Stimulated activated CD4-positive, alpha-beta T cell treated with anti-CD3 and anti-CD28 coated beads, Interleukin-1b, Interleukin-23, amount 100 ng/mL, for 48 hours (primary cell): ENCODE data around the gene NR1H2.
"Not testable (repeated sequence)": the region's sequence is repeated elsewhere in the genome, so short reads cannot be mapped to it uniquely, and the experiment has no call there.

Experiments
- DNase-seq: peaks from one replicate; pipeline ENCODE4 v3.0.0-alpha.2; 2020

NR1H2 gene

DNA sequence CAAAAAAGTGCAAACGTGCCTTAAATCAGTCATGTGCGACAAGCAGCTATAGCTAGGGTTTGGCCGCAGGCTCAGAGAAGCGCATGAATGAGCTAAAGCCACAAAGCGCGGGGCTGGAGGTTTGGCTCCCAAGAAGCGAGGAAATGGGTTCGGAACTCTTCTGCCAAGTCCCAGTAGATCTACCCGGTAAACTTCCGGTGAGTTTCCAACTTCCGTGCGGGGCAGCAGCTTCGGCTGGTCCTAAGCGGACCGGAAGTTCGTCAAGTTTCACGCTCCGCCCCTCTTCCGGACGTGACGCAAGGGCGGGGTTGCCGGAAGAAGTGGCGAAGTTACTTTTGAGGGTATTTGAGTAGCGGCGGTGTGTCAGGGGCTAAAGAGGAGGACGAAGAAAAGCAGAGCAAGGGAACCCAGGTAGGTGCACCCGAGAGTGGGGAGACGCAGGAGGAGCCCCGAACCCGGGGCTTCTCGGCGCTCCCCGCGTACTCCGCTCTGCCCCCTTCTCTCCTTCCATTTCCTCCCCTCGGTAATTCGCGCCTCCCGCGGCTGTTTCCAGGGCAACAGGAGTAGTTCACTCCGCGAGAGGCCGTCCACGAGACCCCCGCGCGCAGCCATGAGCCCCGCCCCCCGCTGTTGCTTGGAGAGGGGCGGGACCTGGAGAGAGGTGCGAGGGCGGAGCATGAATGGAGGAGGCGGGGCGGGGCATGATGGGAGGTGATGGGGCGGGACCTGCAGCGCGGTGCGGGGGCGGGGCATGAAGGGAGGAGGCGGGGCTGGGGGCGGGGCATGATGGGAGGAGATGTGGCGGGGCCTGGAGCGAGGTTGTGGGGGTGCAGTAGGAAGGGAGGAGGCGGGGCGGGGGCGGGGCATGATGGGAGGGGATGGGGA lies at the start of gene NR1H2:
Gene NR1H2, plus strand, starts transcription at position 292 of the 885 bp plus-strand sequence. CDS start 1,149 bp downstream, outside the sequence.
- peak; percentile 95 for DNase-seq

DNA sequence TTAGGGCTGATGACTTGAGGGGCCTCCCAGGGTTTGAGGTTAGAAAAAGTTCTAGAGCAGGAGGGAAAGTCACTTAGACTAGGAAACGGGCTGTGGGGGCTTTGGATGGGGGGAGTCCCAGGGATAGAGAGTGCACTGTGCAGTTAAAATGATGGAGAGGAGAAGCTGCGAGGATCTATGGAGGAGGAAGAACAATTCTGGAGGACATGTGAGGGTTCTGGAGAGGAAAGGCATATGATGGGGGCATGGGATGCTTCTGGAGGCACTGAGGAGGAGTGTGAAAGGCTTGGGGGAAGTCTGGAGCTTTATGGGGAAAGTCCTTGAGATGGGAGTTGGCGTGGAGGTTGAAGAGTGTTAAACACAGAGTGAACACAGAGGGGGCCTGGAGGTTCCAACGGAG lies 49.2 kb upstream of the NR1H2 start:
- DNase-seq, result no peak

DNA sequence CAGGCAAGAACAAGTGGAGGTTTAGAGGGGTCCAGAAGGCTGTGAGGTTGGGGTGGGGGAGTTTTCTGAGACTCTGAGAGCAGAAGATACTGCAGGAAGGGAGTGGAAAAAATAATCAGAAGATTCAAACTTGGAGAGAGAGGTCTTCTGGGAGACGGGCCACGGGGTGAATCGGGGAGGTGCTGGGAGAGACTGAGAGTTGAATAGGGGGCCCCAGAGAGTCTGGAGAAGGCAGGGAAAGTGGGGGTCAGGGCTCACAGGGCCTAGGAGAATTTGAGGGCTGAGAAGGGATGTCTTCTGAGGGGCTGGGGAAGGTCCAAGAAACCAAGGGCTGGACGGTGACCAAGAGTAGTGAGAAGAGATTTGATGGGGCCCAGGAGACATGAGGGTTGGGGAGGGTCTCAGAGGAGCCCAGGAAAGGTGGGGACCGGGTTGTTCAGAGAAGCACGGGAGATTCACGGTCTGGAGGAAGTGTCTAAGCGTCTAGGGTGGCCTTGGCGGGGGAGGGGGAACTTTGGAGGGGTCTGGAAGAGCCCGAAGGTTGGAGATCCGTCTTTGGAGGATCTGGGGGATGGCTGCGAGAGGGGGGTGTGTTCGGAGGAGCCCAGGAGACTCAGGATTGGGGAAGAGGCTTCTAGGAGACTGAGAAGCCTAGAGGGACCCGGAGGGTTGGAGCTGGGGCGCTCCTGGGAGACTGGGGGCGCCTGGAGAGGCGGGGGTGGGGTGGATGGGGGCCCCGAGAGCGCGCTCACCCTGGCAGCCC lies 48.6 kb upstream of the NR1H2 start:
- no peak for DNase-seq

DNA sequence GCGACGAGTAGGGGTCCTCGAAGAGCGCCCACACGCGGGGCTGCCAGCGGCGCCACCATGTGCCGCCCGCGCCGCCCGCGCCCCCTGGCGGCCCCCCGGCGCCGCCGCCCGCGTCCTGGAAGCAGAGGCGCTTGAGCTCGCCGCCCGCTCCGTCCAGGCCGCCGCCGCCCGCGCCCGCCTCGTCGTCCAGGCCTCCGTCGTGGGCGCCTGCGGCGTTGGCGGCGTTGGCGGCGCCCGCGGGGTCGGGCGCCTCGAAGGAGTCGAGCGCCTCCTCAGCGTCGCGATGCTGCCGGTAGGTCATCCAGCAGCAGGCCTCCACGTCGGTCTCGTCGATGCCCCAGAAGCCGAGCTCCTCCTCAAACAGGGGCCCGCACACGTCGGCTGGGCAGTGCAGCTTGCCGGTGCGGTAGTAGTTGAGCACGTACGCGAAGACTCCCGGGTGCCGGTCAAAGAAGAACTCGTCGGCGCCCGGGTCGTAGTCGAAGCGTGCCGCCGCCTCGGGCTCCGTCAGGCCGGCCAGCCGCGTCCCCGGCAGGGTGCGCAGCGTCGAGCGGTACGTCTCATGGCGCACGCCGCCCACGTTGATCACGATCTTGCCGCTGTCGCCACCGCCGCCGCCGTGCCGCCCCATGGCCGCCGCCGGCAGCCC lies 47.9 kb upstream of the NR1H2 start:
- DNase-seq, result peak; percentile 53

DNA sequence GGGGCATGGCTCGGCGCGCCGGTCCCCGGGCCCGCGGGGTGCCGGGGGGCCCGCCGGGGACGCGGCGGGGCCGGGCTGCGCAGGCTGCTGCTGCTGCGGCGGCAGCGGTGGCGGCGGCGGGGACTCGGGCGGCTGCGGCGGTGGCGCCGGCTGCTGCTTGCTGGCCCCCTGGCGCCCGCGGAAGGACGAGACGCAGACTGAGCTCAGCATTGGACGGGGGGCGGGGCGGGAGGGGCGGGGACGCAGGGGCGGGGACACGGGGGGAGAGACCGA lies 47.4 kb upstream of the NR1H2 start:
- no peak for DNase-seq

DNA sequence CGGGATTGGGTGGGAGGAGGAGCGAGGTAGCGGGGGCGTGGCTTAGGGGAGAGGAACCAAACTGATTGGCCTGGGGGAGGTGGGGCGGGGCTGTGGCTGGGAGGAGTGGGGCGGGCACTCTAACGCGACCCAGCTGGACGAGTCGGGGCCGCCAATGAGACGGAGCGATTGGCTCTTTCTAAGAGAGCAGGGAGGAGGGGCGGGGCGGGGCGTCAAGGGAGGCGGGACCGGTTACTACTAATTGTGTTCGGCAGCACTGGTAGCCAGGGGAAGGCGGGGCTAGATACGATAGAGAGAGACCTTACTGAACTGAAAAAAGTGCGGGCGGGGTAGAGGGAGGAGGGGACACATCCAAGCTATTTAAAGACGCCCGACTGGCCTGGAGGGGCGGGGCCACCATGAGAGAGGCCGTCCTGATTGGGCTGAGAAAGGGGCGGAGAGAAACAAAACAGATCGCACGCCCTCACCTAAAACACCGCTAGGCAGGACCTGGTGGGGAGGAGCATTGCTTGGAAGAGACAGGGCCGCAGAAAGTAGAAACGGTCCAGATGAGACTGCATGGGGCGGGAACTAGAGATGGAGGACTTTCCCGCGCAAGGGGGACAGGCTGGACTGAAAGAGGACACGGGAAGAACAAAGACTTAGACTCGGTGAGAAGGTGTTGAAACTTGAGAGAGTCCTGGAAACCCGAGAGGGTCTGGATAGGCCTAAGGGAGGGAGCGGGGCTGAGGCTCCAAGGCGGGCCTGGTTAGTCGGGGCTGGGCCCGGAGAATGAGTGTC lies 46.9 kb upstream of the NR1H2 start, which contains the start of gene KCNC3:
Gene KCNC3, minus strand, starts transcription at position 232 of the 780 bp plus-strand sequence. CDS start 295 bp downstream, outside the sequence.
- DNase-seq, result peak; percentile 100

DNA sequence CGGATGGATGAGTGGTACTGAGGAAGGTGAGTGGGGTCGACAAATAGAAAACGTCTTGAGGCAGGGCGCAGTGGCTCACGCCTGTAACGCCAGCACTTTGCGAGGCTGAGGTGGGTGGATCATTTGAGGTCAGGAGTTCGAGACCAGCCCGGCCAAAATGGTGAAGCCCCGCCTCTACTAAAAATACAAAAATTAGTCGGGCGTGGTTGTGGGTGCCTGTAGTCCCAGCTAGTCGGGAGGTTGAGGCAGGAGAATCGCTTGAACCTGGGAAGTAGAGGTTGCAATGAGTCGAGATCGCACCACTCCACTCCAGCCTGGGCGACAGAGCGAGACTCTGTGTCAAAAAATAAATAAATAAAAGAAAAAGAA lies 46.3 kb upstream of the NR1H2 start:
- not testable (repeated sequence) for DNase-seq

DNA sequence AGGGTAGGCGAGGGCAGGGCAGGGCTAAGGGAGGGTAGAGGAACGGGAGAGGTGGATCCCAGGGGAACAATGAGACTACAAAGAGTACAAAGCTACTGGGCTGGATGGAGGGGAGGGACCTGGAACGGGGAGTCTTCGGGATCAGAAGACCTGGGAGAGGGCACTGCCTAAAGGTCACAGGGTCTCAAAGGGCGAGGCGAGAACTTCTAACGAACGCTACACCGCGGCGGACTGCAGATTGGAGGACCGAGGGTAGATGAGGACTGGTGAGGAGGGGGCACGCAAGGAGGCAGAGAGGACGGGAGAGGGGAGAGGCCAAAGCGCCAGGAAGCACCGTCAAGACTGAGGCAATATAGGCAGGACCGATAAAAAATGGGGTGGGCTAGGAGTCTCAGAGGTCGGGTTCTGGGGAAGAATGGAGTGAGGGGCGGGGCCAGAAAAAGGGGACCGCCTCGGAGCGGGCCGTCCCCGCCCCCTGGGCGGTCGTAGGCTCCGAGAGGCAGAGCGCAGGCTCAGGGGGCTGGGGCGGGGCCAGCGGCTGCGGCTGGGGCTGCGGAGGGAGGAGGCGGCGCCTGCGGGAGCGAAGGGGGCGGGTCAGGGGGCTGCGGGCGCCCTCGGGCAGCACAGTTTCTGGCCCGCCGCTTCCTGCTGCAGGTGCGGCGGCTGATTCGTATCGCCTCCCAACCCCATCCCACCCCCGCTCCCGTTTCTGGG lies 45.7 kb upstream of the NR1H2 start:
- DNase-seq, result peak; percentile 89

DNA sequence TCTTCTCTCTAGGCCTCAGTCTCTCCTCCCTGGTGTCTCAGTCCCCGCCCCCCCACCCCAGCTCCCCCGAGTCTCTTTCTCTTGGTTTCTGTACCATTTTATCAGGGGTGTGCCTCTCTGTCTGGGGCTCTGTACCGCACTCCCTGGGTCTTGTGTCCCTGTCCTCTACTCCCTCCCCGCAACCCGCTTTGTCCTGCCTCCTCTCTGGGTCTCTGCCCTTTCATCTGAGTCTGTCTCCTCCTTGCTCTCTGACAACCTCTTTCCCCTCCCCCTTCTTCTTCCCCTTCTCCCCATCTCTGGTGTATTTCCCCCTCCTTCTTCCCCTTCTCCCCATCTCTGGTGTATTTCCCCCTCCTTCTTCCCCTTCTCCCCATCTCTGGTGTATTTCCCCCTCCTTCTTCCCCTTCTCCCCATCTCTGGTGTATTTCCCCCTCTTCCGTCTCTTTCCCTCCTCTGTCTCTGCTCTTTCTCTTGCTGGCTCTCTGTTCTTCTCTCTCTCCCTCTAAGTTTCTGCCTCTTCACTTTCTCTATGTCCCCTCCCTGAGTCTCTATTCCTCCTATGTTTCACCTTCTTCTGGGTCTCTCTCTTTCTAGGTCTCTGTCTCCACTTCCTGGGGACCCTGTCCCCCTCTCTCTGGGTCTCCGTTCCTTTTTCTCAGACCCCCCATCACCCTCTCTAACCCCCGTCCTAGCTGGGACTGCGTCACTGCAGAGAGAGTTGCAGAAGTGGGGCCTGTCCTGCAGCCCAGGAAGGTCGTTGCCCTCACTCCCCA lies 44.9 kb upstream of the NR1H2 start:
- DNase-seq, result no peak

DNA sequence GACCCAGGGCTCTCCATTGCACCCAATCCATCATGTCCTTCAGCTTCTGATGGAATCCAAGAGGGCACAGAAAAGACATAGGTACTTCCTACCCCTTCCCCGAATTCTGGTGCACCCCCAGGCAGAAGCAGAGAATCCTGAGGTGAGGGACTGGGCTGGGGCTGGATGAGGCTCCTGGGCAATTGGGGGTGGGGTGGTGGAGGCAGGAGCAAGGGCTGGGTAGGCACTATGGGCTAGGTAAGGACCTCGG lies 44.3 kb upstream of the NR1H2 start:
- no peak for DNase-seq

DNA sequence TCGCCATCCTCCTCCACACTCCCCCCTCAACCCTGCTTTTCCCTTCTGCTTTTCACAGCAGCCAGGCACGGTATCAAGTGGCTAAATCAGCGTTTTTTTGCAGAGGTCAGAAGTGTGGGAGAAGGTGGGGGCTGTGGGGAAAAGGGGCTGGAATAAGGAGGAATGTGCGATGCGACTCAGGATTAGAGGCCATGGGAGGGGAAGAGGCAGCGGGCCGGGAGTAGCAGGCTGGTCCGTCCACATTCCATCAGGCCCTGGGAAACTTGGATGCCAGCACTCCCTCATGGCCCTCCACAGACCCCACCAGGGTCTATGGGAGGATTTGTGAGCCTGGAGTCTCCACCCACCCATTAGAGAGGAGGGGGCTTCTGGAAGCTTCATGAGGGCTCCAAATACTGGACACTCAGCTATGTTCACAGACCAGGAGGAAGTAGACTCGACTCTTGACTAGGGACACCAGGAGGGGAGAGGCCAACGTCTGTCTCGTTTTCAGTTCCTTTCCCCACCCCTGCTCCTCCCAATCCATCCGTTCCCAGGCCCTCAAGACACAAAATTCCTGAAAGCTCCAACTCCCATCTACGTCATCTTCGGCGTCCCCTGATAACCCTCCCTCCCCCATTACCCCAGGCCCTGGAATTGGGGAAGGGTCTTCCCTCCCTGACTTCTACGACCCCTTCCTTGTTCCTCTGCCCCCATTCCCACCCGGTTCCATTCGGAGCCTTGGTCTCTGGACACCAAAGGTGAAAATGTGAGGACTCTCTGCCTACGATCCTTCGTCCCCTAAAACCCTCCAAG lies 43.8 kb upstream of the NR1H2 start:
- DNase-seq, result no peak

DNA sequence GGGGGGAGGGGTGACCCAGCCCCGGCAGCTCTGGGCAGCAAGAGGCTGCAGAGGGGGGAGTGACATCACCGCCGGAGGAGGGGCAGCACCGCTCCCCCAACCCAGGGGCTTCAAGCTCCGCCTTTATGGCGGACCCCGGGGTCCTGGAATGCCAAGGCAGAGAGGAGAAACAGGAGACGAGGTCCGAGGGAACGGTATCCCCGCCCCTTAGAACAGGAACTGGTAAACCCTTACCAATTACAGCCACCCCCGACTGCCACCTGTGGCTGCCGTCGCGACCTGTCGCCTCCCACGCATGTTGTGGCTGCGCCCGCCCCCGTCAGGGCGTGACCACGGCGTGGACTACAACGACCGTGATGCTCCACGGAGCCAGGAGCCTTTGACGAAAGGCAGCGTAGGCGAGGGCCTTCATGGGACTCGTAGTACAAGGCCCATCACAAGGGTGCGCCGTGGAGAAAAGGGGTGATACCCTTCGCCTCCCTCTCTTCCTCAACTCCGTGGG lies 43.0 kb upstream of the NR1H2 start:
- peak; percentile 97 for DNase-seq

DNA sequence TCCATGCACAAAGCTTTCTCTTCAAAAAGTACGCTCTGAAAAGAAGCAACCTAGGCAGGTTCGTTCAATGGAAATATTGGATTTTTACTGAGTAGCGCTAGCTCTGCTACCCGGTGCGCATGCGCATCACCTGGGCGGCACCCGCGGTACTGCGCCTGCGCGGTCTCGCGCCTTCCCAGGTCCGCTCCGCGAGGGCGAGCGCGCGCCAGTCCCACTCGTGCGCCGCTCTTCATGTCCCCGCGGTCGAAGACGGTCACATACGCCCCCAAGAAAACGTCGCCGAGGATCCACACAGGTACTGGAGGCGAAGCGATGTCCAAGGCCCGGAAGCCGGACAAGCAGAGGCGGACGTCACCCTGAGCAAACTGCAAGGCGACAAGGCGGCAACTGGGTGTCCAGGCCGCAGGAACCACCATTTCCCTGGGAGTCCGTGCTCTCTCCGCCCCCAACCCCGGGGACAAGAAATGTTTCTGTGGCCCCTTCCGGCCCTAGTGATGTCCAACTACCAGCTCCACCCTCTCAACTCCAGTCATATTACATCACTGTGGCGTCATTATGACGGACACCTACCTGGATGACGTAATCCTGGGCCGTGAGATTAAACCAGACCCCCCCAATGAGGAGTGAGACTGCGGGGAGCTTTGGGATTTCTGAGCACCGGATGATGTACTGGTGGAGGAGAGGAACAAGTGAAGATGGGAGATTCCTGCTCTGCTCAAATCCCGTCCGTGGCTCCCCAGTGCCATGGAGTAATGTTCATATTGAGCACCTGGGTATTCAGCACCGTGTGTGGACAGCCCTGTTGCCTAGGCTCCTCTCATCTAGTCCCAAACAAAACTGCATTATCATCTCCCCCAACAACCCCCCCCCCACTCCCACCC lies 42.3 kb upstream of the NR1H2 start:
- DNase-seq, result no peak

DNA sequence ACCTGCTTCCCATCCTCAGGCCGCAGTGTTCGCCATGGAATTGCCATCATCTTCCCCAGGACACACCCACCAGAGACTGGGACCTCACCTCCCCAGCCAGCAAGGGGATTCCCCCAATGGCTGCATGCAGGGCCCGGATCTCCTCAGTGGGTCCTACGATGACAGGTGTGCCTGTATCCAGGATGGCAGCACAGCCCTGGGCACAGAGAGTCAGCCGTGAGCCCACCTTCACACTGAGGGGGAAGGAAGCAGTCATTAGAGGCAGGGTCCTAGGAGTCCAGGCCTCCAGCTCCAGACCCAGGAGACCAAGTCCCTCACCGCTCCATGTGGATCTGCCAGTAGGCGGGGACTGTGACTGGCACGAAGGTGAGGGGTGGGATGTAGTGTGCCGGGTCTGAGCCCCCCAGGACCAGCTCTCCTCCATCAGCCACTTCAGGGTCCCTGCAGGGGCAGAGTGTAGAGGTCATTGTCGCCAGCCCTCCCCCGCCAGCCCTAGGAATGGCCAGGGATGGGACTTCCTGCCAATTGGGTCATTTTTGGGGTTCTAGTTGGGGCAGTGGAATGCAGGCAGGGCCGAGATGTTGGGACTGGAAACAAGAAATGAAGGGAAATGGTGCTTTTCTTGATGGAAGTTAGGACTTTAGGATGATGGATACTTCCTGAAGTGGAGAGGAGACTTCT lies 41.4 kb upstream of the NR1H2 start:
- DNase-seq, result no peak

DNA sequence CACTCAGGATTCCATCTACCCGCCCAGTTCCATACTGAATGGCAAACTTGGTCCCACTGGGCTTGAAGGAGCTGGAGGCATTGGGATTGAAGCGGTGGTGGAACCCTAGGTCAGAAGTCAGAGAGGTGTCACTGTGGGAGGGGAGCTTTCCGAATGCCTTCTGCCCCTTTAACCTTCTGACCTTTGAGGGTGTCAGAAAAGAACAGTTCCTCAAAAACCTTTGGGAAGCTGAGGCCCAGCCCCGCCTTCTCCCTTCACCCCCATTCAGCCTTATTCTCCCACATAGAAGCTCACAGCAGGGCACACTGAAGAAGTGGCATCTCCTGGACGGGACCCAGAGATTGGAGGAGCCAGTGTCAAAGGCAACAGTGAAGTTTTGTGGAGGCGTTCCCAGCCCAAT lies 39.2 kb upstream of the NR1H2 start:
- not testable (repeated sequence) for DNase-seq

DNA sequence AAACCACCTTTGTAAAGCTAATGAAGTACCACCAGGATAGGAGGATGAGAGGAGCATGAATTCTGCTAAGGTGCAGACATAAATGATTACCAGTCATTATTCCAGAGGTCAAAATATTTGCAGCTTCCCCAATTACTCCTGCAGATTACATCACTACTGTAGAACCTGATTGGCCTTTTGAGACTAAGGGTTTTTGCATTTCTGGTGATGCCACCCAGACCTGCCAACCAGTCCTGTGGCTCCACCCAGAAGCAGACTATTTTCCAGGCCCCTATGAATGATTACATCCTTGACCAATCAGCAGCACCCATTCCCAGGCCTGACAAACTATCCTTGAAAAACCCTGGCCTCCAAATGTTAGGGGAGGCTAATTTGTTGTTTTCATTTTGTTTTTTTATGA lies 35.9 kb upstream of the NR1H2 start:
- DNase-seq, result no peak

DNA sequence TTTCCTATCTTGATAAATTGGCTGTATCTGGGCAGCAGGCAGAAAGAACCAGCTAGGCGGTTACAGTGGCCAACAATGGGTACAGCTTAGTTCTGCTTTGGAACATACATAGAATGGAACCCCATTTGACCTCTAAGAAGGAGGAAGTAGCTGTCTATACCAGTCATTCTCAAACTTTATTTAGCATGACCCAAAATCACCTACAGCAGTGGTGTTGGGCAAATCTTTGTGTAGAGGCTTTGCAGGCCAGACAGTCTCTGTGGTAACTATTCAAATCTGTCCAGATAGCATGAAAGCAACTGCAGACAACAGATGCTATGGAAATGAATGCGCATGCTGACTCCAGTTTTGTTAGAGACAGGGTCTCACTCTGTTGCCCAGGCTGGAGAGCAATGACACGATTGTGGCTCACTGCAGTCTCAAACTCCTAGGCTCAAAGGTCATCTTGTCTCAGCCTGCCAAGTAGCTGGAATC lies 35.1 kb upstream of the NR1H2 start:
- no peak for DNase-seq

DNA sequence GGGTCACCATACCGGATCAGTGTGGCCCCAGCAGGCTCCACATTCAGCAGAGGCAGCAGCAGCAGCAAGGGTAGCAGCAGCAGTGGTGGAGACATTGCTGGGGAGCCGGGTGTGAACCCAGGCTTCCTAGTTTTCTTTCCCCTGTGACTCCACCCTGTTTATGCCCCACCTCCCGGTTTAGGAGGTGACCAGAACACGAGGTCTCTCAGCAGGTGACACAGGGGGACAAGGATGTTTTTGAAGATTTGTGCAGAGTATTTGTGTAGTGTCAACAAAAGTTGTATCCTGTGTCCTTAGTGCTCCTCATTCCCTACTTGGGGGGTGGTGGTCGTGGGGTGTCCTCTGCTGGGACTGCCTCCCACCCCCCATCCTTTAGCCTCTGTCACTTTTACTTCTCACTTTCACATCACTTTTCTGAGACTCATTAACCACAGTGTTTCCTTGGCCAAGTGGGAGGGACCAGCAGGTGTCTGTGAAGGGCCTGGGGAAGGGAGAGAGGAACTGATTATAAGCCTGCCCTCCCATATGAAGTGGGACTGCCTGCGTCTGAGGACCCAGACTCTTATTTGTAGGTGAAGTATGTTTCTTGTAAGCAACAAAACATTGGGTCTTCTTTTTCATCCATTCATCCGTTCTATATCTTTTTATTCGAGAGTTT lies 31.5 kb upstream of the NR1H2 start:
- DNase-seq, result no peak
